ENCODE data around the gene ATP6V1B1. TPM values are rescaled to one million over a fixed set of nuclear protein-coding genes. Genes with fewer than 3 reads are reported as not detected.

The ATP6V1B1 gene
- total and polyA plus RNA-seq, 10 of the 15 experiments (the other 5 are each of a cell fraction or from before 2014, with no cell fraction given), result not detected

DNA sequence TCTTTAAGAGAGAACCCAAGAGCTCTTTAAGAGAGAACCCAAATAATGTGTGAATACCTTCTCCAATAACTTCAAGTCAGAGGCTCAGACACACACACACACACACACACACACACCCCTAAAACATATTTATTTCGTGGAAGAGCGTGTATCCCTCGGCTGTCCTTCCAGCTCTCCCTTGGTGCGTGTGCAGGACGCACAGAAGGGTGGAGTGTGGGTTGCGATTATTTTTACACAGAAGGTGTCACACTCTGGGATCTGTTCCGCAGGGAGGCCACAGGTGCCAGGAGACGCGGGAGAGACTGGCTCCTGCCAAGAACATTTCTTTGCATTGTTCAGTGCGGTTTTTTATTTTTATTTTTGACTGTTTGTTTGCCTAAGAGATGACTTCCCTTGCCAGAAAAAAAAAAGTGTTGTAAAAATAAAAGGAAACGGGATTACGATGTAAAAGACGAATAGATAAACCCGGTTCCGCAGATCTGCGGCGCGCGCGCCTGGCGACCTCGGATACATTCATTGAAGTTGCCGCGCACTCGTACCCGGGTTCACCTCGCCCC is 47.3 kb upstream of the ATP6V1B1 start:
- CTCF ChIA-PET, result no interaction called here
- in situ Hi-C loops (cut with MboI) (no loop called here), intact Hi-C loops (cut with micrococcal nuclease; ENCODE audit: unreplicated experiment) (no loop called here)
- DNase-seq (ENCODE audit: low read depth, low spot score) (no peak), ATAC-seq (no peak), FAIRE-seq (no peak)
- Histone ChIP-seq H4K20me1 (ENCODE audit: control insufficient read depth, insufficient read depth) (no peaks in the 10 kb centered on the region), H2AFZ (ENCODE audit: control insufficient read depth, low read depth, low read length) (no peak overlapping the region), H3K9me3 (replicated peaks; ENCODE audit: control insufficient read depth, insufficient read depth, low read length) (no peaks in the 10 kb centered on the region; the same call in 2 of the 3 replicates), H3K4me2 (ENCODE audit: control insufficient read depth, insufficient read depth) (no peak overlapping the region), H3K9ac (ENCODE audit: control insufficient read depth, insufficient read depth, low read length) (no peak overlapping the region), H3K36me3 (ENCODE audit: control insufficient read depth in 2 of 2, insufficient read depth in 2 of 2, low read length in 1 of 2) (no peaks in the 10 kb centered on the region), H3K4me1 (ENCODE audit: control insufficient read depth, insufficient read depth, low read length) (no peaks in the 10 kb centered on the region), H3K4me3 (no peak overlapping the region), H3K27ac (ENCODE audit: control insufficient read depth, insufficient read depth) (no peak overlapping the region), H3K27me3 (replicated peaks in 1 of 2; ENCODE audit: control insufficient read depth in 2 of 2, insufficient read depth in 2 of 2, low read length in 1 of 2) (peaks cover 15 to 22% of the 10 kb centered on the region in 2 experiments), H3K79me2 (ENCODE audit: control insufficient read depth, insufficient read depth, low read length) (no peaks in the 10 kb centered on the region)
- BruUV-seq (replicated peaks), result no TSS peak
- TF ChIP-seq TAF1 (IDR thresholded peaks at IDR 0.05; ENCODE audit: borderline replicate concordance, low read depth, low read length) (no peak), BMI1 (IDR thresholded peaks at IDR 0.05; ENCODE audit: borderline replicate concordance) (no peak), HDAC6 (IDR thresholded peaks at IDR 0.05; ENCODE audit: unreplicated experiment) (no peak)
- TF ChIP-seq, protein P1, sequence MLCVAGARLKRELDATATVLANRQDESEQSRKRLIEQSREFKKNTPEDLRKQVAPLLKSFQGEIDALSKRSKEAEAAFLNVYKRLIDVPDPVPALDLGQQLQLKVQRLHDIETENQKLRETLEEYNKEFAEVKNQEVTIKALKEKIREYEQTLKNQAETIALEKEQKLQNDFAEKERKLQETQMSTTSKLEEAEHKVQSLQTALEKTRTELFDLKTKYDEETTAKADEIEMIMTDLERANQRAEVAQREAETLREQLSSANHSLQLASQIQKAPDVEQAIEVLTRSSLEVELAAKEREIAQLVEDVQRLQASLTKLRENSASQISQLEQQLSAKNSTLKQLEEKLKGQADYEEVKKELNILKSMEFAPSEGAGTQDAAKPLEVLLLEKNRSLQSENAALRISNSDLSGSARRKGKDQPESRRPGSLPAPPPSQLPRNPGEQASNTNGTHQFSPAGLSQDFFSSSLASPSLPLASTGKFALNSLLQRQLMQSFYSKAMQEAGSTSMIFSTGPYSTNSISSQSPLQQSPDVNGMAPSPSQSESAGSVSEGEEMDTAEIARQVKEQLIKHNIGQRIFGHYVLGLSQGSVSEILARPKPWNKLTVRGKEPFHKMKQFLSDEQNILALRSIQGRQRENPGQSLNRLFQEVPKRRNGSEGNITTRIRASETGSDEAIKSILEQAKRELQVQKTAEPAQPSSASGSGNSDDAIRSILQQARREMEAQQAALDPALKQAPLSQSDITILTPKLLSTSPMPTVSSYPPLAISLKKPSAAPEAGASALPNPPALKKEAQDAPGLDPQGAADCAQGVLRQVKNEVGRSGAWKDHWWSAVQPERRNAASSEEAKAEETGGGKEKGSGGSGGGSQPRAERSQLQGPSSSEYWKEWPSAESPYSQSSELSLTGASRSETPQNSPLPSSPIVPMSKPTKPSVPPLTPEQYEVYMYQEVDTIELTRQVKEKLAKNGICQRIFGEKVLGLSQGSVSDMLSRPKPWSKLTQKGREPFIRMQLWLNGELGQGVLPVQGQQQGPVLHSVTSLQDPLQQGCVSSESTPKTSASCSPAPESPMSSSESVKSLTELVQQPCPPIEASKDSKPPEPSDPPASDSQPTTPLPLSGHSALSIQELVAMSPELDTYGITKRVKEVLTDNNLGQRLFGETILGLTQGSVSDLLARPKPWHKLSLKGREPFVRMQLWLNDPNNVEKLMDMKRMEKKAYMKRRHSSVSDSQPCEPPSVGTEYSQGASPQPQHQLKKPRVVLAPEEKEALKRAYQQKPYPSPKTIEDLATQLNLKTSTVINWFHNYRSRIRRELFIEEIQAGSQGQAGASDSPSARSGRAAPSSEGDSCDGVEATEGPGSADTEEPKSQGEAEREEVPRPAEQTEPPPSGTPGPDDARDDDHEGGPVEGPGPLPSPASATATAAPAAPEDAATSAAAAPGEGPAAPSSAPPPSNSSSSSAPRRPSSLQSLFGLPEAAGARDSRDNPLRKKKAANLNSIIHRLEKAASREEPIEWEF (IDR thresholded peaks at IDR 0.05; ENCODE audit: insufficient replicate concordance, low read depth, low read length), result no peak
- RAD21 ChIA-PET (ENCODE audit: unreplicated experiment), result no interaction called here
- WGBS (ENCODE audit: insufficient coverage, insufficient replicate concordance, low lambda C conversion rate, missing lambda C conversion rate), result 43% methylated on average over 27 of the region's 27 CpGs
- POLR2A ChIA-PET, result no interaction called here
- SMC1A ChIA-PET (ENCODE audit: uncharacterized antibody, unreplicated experiment), result no interaction called here

Measured in GM12878 (cell line).